HG03565 (cell line): ENCODE results near the gene S100P.
"Not testable (repeated sequence)": the region's sequence is repeated elsewhere in the genome, so short reads cannot be mapped to it uniquely, and the experiment has no call there.

Source experiments
- ATAC-seq: cut with Tn5 transposase; IDR thresholded peaks from one replicate; pipeline ENCODE4 v1.9.1; 2021; ENCODE audit warnings: mild to moderate bottlenecking, moderate library complexity; ENCODE audit not compliant: unreplicated experiment

Gene S100P

GRCh38 chr4:6693231-6694176, at the start of gene S100P:
S100P (plus strand) TSS chr4:6693878; CDS start chr4:6693933, 55 bp downstream.
- ATAC-seq, result no peak

DNA sequence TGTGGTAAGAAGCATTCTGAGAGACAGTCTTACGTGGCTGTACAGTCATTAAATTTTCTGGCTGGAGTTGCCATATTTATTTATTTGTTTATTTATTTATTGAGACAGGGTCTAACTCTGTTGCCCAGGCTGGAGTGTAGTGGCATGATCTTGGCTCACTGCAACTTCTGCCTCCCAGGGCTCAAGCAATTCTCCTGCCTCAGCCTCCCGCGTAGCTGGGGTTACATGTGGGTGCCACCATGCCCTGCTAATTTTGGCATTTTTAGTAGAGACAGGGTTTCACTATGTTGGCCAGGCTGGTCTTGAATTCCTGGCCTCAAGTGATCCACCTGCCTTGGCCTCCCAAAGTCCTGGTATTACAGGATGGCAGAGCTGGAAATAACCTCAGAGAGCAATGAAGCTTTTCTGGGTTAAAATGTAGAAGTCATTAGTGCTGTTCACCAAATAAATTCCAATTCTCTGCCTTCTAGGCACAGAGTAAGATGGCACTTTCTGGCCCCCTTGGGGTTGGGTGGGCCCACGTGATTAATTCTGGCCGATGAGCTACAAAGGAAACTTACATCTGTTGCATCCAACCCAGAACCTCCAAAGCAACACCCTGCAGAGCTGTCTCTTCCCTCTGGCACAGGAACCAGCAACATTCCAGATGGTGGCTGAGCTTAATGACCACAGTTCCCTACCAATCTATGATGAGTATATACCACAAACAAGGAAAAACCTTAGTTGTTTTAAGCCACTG, 48.7 kb upstream of the S100P start:
- no peak for ATAC-seq

- ATAC-seq, result no peak
These were observed 46.5 kb upstream of the S100P start for GRCh38 chr4:6647169-6647568.

DNA sequence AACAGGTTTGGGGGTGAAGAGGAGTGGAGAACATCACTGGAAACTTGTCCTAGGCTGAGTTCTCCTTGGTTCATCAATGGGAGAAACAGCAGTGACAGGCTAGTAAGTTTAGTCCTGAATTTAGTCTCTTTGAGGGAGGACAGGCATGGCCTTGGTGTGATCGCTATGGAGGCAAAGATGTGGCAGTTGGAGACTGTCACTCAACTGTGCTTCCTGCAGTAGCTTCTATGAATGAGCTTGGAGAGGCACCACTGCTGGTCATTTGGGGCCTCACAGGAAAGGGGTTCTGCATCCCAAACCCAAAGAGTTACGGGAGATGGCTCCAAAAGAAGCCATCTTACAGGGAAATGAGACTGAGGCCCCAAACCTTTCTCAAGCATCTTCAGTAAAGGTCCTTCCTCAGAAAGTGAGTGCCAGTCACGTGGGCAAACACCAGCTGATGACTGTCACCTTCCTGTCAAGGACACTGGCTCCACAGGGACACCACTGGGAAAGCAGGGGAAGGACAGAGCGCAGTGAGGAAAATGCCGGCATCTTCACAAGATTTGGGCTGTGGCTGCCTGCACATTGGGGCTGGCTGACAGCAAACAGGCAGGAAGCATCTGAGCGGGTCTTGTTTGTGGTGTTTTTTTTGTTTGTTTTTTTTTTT, 46.0 kb upstream of the S100P start:
- ATAC-seq, result no peak

- no peak for ATAC-seq
These were observed 44.5 kb upstream of the S100P start for GRCh38 chr4:6649216-6649615.

DNA sequence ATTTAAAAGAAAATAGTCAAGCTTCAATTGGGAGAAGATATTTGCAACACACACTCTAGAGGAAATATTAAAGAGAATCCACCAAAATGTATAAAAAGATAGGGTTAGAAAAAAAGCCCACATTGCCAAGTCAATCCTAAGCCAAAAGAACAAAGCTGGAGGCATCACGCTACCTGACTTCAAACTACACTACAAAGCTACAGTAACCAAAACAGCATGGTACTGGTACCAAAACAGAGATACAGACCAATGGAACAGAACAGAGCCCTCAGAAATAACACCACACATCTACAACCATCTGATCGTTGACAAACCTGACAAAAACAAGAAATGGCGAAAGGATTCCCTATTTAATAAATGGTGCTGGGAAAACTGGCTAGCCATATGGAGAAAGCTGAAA, 39.5 kb upstream of the S100P start:
- ATAC-seq, result not testable (repeated sequence)

GRCh38 chr4:6655291-6655690, 38.4 kb upstream of the S100P start:
- ATAC-seq, result not testable (repeated sequence)

DNA sequence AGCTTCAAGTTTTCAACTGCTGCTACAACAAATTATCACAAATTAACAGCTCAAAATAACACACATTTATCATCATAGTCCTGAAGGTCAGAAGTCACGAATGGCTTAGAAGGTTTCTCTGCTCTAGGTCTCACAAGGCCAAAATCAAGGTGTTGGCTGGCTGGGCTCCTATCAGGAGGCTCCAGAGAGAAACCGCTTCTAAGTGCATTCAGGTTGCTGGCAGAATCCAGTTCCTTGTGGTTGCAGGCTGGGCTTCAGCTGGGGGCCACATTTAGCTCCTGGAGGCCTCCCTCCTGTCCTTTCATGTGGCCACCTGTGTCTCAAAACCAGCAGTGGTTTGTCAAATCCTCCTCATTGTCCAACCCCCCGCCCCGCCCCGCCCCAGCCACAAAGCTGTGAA, 37.8 kb upstream of the S100P start:
- ATAC-seq, result no peak

GRCh38 chr4:6657242-6658208, 36.2 kb upstream of the S100P start:
- ATAC-seq, result no peak

GRCh38 chr4:6658209-6658595, 35.5 kb upstream of the S100P start:
- ATAC-seq, result no peak

DNA sequence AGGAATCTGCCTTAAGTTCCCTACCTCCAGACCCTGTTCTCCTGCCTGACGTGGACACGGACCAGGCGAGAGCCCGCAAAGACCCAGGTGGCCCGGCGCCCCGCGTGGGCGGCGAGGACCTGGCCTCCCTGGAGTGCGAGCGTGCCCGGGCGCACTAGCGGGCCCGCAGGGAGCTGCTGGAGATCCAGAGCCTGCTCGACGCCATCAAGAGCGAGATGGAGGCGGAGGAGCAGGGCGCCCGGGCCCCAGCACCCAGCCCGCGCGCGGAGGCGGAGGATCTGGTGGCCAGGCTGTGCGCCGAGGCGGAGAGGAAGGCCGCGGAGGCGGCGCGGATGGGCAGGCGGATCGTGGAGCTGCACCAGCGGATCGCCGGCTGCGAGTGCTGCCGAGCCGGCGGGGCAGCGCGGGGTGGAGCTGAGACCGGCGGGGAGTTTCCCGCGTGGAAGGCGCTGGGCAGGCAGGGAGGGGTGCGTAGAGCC, 35.0 kb upstream of the S100P start:
- no peak for ATAC-seq

GRCh38 chr4:6659897-6660296, 33.8 kb upstream of the S100P start:
- ATAC-seq, result no peak

- no peak for ATAC-seq
These were observed 33.2 kb upstream of the S100P start for GRCh38 chr4:6660430-6660829.

GRCh38 chr4:6662591-6662990, 31.1 kb upstream of the S100P start:
- no peak for ATAC-seq

DNA sequence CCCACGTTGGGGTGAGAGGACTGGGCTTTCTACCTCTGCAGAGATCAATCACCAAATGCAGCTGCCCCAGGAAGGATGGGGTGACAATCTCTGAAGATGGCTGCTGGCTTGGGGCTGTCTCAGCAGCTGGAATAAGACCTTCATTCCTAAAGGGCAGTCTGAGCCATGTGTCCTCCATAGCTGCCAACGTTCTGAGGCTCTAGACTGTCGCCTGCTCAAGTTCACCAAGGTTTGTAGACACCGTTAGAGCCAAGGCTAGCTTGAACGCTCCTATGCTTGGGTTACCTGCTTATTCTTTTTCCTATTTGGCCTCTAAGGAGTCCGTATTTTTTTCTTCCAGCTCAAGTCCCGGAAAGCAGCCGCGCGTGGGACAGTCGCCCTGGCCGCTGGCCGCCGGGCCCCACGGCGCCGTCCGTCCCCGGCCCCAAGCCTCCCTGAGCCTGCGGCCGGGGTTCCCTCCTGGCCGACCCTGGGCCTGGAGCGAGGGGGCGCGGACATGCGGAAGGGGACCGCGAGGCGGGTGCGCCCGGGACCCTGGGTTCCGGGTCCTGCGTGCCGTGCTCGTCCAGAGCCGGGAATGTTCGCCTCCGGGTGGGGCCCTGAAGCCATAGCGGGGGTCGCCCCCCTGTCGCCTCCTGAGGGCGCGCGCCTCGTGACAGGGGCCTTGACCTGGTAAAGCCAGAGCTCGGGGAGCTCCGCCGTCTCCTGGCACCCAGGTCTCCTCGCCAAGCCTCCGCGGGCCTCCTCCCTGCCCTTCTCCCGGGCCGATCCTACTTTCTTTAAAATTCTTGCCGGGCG, 29.9 kb upstream of the S100P start:
- ATAC-seq, result no peak

GRCh38 chr4:6665320-6665654, 28.4 kb upstream of the S100P start:
- no peak for ATAC-seq

DNA sequence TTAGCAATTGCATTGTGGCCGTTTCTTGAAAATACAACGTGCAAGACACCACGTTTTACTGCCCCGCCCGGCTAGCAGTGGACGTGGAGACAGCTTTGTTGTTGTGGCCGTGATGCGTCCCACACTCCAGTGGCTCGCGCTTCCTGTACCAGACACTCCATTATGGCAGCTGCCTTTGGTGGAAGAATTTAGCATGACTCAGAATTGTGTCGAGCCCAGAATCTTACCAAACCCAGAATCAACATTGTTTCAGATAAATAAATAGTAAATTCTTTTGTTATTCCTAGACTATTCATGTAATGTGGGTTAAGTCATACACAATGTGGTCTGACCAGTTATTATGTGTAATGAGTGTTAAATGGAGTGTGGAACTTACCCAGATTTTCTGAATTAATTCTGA, 25.3 kb upstream of the S100P start:
- no peak for ATAC-seq

DNA sequence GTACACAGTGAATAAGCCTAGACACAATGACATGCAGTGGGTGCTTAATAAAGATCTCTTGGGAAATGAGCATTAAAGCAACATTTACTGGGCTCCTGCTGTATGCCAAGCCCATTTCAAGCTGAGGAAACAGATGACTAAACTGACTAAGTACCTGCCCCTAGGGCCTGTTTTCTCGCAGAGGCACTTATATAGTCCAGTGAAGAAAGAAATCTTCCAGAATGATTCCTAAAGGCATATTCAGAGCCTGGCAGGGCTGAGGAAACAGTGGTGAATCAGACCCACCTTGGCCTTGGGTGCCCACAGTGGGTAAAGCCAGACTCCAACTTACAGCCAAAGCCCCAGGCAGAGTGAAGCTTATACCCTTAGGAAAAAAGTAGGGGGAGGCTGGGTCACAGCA, 22.0 kb upstream of the S100P start:
- no peak for ATAC-seq

- ATAC-seq, result no peak
These were observed 21.5 kb upstream of the S100P start for GRCh38 chr4:6672131-6672530.
